Nucleus accumbens (tissue), 56 donors: Measurements from ENCODE around the gene ASB18.
"Not testable (repeated sequence)": the region's sequence is repeated elsewhere in the genome, so short reads cannot be mapped to it uniquely, and the experiment has no call there.

Source experiments
- DNase-seq, 56 donors: peaks; one replicate each; lab custom pipeline; 2025; lab: John Stamatoyannopoulos, UW

The ASB18 gene

DNA sequence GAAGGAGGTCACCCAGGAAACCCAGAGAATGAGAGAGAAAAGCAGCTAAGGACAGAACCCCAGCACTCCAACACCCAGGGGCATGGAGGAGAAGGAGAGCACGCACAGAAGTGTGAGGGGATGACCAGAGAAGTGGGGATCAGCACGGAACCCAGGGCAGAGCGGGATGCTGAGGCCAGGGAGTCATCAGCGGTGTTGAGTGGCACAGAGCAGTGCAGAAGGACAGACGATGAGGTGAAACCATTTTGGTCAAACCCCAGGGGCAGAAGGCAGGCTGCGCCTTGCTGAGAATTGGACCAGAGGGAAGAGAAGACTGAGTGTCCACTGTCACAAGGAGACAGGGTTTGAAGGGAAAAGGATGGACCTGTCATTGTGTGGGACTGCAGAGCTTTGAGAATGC lies 23.4 kb upstream of the ASB18 start:
- DNase-seq = no peak

DNA sequence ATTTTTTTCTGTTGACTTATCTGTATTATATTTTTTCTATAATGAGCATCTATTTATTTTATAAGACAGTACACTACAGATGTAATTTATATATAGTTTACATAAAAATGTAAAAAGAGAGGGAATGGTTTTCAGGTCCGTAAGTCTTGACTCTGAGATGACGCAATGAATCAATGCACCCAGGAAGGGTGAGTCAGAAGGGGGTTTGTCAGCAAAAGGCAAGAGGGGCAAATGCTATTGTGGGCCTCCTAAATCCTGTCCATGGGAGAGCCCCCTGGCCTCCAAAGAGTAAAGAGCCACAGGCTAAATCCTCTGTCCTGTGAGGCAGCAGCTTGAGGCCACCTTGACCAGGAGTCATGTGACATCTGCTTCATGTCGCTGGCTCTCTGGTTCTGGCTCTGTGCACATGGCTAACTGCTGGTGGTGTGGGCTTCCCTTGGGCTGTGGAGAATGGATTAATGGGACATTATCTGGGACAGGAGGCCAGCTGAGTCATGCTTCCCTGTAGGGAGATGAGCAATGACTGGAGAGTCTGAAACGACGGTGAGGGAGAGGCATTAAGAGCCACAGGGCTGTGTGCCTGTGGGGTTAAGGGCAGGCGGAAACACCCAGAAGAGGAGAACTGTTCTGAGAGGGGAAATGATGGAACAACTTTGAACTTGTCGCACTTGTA lies 22.8 kb upstream of the ASB18 start:
- DNase-seq = no peak

DNA sequence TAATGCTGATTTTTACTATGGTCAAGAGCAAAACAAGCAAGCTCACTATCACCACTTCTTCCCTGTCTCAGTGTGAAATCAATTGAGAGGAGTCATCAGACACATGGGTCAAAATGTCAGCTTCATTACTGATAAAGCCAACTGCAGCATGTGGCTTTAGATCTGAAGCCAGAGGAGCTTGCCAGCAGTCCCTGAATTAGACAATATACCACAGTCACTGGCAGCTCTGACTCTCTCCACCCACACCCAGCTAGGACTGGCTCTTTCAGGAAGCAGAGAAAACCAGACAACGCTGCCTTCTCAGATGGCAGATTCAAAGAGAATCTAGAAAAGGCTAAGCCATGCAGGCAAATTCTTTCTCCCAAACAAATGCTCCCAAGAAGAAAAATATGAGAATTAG lies 20.0 kb upstream of the ASB18 start:
- no peak for DNase-seq

DNA sequence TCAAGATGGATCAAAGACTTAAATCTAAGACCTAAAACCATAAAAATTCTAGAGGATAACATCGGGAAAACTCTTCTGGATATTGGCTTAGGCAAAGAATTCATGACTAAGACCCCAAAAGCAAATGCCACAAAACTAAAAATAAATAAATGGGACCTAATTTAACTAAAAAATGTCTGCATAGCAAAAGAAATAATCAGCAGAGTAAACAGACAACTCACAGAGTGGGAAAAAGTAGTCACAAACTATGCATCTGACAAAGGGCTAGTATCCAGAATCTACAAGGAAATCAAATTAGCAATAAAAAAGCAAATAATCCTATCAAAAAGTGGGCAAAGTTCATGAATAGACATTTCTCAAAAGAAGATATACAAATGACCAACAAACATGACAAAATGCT lies 18.2 kb upstream of the ASB18 start:
- DNase-seq = no peak

DNA sequence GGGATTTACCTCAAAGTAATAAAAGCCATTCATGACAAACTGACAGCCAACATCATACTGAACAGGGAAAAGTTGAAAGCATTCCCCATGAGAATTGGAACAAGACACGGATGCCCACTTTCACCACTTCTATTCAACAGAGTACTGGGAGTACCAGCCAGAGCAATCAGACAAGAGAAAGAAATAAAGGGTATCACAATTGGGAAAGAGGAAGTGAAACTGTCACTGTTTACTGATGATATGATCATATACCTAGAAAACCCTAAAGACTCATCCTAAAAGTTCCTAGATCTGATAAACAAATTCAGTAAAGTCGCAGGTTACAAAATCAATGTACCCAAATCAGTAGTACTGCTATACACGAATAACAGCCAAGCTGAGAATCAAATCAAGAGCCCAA lies 17.2 kb upstream of the ASB18 start:
- no peak for DNase-seq

DNA sequence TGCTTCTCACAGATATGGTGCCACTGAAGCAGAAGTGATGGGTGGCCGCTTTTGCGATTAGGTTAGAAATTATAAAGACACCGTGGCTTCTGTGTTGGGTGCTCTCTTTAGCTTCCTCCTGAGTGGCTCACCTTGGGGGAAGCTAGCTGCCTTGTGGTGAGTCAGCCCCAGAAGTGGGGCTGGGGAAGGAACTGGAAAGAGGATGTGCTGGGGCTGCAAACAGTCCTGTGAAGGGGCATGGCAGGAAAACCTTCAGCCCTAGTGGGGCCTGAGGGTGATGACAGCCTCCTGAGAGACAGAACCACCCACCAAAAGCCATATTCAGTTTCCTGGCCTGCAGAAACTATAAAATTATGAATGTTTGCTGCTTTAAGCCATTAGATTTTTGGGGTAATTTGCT lies 8.9 kb upstream of the ASB18 start:
- no peak for DNase-seq

DNA sequence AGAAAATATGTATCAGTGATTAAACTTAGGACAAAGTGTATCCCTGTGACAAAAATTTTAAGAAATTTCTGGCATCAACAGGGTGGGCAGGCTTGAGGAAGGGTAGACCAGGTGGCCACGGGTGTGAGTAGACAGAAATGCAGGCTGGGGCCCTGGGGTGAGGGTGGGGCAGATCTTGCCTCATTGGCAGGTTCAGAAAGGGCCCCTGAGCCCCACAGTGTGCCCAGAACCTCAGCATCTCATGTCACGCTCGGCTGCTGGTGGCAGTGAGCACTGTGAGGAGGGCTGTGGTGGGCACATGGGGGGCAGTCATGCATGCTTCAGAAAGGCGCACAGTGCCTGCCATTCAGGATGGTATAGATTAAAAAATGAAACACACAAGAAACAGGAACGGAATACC lies 7.6 kb upstream of the ASB18 start:
- DNase-seq = no peak

DNA sequence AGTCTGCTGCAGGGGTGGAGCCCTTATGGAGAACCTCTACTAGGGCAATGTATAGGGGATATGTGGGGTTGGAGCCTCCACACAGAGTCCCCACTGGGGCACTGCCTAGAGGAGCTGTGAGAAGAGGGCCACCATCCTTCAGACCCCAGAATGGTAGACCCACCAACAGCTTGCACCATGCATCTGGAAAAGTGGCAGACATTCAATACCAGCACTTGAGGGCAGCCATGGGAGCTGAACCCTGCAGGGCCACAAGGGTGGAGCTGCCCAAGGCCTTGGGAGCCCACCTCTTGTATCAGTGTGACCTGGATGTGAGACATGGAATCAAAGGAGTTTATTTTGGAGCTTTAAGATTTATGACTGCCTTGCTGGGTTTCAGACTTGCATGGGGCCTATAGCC lies 5.7 kb upstream of the ASB18 start:
- DNase-seq = not testable (repeated sequence)

DNA sequence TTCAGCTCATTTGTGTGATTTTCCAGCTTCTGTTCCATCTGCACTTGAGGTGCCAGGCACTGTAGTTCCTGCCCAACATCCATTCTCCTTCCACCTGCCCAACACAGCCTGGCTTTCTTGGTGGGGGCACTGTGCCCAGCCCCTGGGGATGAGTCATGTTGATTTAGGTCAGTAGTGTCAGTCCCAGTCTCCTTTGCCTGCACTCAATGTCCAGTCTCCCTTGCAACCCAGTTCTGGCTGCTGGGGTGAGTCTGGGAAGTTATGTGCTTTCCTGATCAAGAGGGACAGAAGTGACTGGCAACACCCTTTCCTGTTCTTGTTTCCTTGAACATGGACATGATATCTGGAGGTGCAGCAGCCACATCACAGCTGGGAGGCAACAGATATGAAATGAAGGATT lies 1.5 kb upstream of the ASB18 start:
- DNase-seq = no peak

DNA sequence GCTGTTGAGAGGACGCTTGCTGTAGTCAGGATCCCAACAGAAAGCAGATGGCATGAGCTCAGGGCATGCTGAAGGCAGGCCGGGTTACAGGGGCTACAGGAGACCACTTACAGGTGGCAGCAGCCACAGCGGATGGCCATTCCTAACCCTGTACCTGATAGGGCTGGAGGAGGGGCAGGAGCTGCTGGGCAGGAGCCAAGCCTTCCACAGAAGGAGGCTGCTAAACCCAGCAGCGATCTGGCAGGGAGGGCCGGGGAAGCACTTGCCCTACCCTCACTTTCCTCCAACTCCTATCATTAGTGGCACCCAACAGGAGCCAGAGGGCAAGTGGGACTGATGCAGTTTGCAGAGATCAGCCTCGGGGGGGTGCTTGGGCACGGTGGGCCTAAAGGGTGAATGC lies 2.0 kb downstream of the ASB18 start:
- no peak for DNase-seq

DNA sequence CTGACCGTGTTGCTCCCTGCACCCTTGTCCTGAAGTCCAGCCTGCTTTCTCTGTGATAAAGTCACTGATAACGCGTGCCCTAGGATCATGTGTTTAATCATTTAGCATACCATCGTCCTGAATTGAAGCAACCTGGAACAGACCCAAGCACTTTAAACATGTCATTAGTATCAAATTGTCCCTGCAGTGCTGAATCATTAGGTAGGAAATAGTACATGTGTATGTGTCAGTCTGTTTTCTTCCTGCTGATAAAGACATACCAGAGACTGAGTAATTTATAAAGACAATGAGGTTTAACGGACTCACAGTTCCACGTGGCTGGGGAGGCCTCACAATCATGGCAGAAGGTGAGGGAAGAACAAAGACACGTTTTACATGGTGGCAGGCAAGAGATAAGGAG lies 2.8 kb downstream of the ASB18 start:
- no peak for DNase-seq

DNA sequence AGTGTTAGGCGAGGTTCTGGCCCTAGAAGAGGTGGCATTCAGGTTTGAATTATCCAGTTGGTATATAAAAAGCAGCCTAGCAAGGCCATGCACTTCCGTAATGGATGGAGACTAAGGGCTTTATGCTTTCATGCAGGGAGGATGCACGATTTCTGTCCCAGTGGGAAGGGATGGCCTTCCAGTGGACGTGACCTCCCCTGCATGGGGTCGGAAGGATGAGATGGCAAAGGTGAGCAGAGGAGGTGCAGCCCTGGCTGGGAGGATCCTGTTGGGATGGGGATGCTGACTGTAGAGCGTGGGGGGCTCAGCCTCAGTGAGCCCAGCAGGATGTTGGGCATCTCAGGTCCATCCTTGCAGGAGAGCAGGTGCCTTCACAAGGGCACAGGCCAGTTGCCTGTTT lies 4.8 kb downstream of the ASB18 start:
- DNase-seq = no peak

DNA sequence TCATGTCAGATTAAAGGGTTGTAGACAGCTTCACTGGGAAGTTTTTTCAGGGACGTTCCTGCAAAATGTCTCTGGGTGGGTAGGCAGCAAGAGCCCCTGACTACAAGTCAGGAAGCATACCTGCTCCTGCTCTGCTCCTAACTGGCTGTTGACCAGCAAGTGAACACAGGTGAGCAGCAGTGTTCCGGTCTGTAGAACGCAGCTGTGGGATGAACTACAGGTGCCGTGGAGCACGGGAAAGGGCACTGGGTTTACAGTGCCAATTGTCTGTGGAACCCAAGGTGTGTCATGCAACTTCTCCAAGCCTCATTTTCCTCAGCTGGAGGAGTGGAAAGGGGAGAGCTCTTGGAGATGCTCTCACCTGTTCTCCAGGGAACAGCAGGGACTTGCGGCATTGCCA lies 6.6 kb downstream of the ASB18 start:
- DNase-seq = no peak

DNA sequence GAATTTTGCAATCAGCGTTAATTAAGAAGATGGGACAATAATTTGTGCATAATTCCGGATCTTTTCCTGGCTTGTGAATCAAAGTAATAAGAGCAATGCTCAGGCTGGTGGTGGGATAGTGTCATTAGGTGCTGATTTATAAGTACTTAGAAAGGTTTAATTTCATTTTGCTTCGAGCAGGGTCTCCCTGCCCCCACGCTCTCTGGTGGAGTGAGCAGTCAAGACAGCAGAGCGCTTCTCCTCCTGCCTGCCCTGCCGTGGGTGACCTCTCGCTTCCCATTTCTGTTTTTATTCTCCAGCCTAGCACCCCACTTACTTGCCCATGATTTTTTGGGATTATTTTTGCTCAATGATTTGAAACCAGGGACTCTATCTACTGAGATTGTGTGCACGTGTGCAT lies 7.1 kb downstream of the ASB18 start:
- DNase-seq = no peak

DNA sequence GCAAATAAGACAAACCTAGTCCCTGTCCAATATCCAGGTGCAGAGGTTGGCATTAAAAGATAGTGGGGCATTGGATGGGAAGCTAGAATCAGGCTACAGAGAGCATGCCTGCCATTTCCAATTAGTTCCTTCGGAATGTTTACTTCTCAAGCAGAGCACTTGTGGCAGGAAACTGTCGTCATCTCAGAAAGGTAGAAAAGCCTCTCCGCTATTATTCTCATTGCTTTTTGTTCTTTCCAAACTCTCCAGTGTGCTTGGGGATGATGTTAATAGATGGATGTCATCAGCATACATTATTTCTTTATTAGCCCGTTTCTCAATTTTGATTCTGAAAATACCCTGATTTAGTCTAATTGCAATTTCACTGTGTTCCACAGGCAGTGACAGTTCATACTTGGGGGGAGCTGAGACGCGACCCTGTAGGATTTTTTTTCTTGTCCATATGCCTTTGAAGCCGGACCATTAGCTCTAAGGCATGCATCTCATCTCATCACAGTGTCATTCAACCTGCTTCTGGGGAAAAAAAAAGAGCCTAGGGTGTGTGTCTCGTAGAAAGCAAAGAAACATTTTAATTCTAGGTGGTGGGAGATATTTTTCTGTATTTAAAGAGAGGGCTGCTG lies 7.7 kb downstream of the ASB18 start:
- no peak for DNase-seq

DNA sequence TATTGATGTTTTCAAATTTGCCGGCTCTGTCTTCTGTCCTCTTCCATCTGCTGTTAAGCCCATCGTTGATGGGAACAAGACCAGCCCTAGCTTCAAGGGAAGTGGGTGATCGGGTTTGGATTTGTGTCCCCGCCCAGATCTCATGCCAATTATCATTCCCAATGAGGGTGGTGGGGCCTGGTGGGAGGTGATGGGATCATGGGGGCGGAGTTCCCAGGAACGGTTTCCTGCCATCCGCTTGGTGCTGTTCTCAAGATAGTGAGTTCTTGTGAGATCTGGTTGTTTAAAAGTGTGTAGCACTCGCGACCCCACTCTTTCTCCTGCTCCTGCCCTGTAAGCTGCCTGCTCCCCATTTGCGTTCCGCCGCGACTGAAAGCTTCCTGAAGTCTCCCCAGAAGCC lies 9.5 kb downstream of the ASB18 start:
- DNase-seq = no peak

DNA sequence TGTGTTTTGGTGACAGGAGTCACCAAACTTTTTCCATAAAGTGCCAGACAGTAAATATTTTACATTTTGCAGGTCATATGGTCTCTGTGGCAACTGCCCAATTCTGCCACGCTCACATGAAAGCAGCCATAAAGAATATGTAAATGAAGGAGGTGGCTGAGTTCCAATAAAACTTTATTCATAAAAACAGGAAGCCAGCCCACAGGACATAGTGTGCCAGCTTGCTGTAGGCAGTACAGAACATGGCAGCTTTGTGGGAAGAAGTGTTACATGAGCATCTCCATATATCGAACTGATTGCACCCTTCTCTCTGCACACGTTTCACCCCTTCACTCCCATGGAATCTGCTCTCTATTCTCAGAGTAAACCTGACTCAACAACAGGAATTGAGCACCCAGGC lies 10.2 kb downstream of the ASB18 start:
- no peak for DNase-seq

DNA sequence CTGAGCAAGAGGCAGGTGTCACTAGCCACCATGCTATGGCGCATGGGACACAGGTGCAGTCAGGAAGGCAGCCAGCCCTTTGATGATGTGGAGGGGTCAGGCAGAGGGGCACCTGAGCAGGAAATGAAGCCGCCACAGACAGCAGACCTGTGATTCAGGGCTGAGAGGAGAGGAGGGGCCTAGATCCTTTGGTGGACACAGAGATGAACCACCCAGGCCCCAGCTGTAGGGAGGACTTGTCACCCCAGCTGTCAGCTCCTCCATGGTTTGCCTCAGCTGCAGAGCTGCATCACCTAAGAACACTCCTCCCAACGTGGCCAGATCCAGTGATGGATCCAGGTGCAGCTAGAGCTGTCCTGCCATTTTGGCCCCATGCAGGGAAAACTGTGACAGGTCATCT lies 11.6 kb downstream of the ASB18 start:
- DNase-seq = no peak

DNA sequence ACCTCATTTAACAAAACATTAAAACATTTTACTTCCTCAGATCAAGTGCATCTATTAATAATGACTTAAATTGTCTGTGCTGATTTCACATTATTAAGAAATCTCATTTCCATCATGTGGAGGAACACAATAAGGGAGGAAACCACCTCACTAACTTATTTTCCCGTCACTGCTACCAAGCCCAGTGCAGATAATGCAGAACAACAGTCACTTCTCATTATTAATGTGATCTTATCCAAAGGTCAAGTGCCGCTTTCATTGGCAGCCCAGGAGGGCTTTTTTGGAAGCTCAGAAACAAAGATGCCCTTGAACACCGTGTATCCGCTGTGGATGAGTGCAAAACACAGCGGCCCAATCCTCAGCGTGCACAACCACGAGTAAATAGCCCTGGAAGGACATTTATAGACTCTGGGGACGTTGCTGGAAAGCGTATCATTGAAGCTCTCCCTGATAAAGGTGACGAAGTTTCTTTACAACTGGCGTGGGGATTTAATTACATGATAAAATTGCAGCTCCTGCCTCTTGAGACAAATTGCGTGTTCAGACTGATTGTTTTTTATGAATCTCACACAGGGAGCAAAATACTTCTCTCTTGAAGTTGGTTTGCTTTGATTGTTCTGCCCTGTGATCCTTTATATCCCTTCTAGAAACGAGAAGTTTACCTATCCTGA lies 13.2 kb downstream of the ASB18 start:
- no peak for DNase-seq

DNA sequence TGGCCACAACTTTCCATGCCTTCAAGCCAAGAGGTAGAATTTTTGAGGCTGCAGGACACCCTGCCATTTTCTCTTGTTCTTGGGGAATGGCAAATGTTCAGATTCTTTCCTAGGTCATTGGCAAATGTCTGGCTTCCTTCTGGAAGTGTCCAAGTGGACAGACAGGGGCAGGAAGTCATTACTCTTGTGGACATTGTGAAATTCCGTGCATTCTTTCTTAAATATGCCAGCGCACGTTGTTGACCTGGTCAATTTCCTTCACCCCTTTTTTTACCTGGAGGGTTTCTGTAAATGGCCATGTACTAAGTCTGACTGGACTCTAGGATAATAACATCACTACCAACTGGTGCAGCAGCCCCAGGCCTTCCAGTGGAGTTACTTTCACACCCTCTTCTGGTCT lies 13.9 kb downstream of the ASB18 start:
- DNase-seq = no peak

DNA sequence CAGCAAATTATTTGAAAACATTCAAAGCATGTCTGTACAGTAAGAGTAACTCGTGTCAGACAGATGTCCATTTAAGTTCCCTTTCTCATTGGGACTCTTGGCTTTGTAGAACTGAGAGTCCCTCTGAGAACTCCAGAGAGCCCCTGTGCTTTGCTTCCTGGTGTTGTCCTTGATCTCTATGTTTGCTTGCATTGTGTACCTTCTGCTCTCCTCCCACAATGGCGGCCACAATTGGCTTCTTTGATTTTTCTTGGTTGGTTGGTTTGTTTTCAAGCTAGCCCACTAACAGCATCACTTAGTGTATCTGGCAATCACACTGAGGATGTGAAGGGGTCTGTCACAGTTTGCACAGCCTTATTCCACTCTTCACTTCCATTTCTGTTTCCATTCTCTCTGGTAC lies 15.1 kb downstream of the ASB18 start:
- no peak for DNase-seq

DNA sequence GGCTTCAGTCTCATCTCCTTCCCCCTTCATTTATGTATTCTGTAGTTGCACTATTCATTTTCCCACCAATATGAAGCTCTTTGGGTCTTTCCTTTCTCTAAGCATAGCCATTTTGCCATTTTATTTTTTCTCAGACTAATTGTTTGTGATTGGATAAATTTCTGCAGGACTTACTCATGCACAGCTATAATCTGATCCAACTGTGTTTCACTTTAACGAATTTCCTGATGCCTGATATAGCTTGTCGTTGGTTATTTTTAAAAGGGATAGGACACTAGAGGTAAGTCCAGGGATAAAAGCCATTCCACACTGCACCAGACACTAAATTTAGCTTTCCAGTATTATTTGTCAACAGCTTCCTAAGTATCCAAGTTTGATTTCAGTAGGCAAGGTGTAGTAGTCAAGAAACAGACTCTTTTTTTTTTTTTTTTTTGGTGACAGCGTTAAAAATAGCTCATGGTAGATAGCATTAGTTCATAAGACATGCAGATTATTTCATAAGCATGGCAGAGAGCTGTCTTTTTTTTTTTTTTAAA lies 17.4 kb downstream of the ASB18 start:
- no peak for DNase-seq
